ENCODE data around the gene TLN1.

GRCh38 chr9:35702696-35703095 is 29.3 kb downstream of the TLN1 start:
- TF ChIP-seq CTCF (IDR thresholded peaks at IDR 0.05) (no peak), POLR2A (IDR thresholded peaks at IDR 0.05) (no peak)

Measured in suprapubic skin (tissue), 3 donors.